HG03108 (cell line): ENCODE measurements around the gene SLC15A3.

ENCODE experiments used
- ATAC-seq: cut with Tn5 transposase; IDR thresholded peaks from one replicate; pipeline ENCODE4 v1.9.1; 2021; ENCODE audit warnings: moderate library complexity; ENCODE audit not compliant: unreplicated experiment

The SLC15A3 gene

GRCh38 chr11:60895687-60896086 is 56.3 kb downstream of the SLC15A3 start:
- ATAC-seq: no peak

GRCh38 chr11:60891103-60891741 is 60.8 kb downstream of the SLC15A3 start:
- ATAC-seq: no peak

GRCh38 chr11:60890696-60891095 is 61.3 kb downstream of the SLC15A3 start:
- no peak for ATAC-seq

- ATAC-seq: no peak
Observed at GRCh38 chr11:60889869-60890311, 62.1 kb downstream of the SLC15A3 start.

GRCh38 chr11:60887556-60887955 is 64.4 kb downstream of the SLC15A3 start:
- peak; percentile 58 for ATAC-seq
